Suprapubic skin (tissue), 4 donors: ENCODE results near the gene ZFHX3. TPM values are rescaled to one million over a fixed set of nuclear protein-coding genes. Genes with fewer than 3 reads are reported as not detected.

Experiments used
- DNase-seq, 2 donors: peaks; one replicate each; pipeline ENCODE4 v3.0.0-alpha.2; 2019; ENCODE audit warnings: low spot score in 2 of 2
- H3K27ac ChIP-seq: fragments of 200-600 bp; sonication (generic); one replicate; pipeline ENCODE4 v1.5.1; 2019
- H3K27me3 ChIP-seq: fragments of 200-600 bp; sonication (generic); one replicate; pipeline ENCODE4 v1.5.1; 2019
- H3K36me3 ChIP-seq: fragments of 200-600 bp; sonication (generic); one replicate; pipeline ENCODE4 v1.5.1; 2019
- H3K4me1 ChIP-seq: fragments of 200-600 bp; sonication (generic); one replicate; pipeline ENCODE4 v1.5.1; 2019
- H3K4me3 ChIP-seq: fragments of 200-600 bp; sonication (generic); one replicate; pipeline ENCODE4 v1.5.1; 2019; ENCODE audit warnings: mild to moderate bottlenecking
- H3K9me3 ChIP-seq: fragments of 200-600 bp; sonication (generic); one replicate; pipeline ENCODE4 v1.5.1; 2019
- EP300 ChIP-seq: sonication (generic); formaldehyde crosslinking; IDR thresholded peaks from one replicate; pipeline ENCODE4 v1.6.1; 2017; ENCODE audit warnings: antibody characterized with exemption
- POLR2A ChIP-seq, 2 donors: fragments of 450-650 bp; IDR thresholded peaks; one replicate each; pipeline ENCODE4 v1.6.1; 2017; ENCODE audit warnings: antibody characterized with exemption in 2 of 2, mild to moderate bottlenecking in 2 of 2, moderate library complexity in 2 of 2
- POLR2AphosphoS5 ChIP-seq, 3 donors: sonication (generic); formaldehyde crosslinking; IDR thresholded peaks; one replicate each; pipeline ENCODE4 v1.6.1; 2017; ENCODE audit warnings: antibody characterized with exemption in 3 of 3
- whole genome bisulfite sequencing: methylation state at CpG from one replicate; pipeline ENCODE4 v1.1.5; 2018; 5-methylcytosine and 5-hydroxymethylcytosine counted together
- total RNA-seq, 4 donors: library from RNA; depleted of rRNA; stranded (reverse); fragments of >200 nt; gene quantifications; one replicate each; pipeline ENCODE4 v1.1.0, GENCODE V29; 2016
- TF ChIP-seq, protein P1 (sequence below), 2 donors: fragments of 200-600 bp in 1 of 2; fragments of 450-650 bp in 1 of 2; sonication (generic) in 1 of 2; IDR thresholded peaks; one replicate each; pipeline ENCODE4 v1.5.1; 2016 to 2019; ENCODE audit warnings: antibody characterized with exemption in 2 of 2, mild to moderate bottlenecking in 1 of 2, moderate library complexity in 1 of 2

Gene ZFHX3
- total RNA-seq, 4 donors from 2014 or later: 10.4 to 16.1 (median 12.8) TPM

DNA sequence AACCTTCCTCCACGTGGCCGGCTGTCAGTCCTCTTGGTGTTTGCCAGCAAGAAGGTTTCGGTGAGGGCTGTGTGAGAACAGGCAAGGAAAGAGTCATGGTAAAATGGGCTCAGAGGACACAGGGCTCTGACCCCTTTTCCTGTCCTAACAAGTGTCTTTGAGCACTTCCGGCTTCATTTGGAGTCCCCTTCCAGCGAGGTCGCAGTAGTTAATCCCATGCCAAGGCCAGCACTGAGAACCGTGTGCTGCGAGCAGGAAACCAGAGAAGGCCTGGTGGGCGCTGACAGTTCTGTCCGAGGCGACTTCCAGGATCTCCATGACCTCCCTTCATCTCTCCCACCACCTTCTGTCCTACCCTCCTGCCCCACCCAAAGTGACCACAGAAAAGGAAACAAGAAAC lies 168.1 kb downstream of the ZFHX3 start:
- no peak for DNase-seq
- Histone ChIP-seq H3K9me3 (no peaks in the 10 kb centered on the region), H3K27ac (no peak overlapping the region), H3K4me1 (peaks cover 26% of the 10 kb centered on the region), H3K27me3 (no peaks in the 10 kb centered on the region), H3K4me3 (no peak overlapping the region), H3K36me3 (no peaks in the 10 kb centered on the region)
- TF ChIP-seq POLR2AphosphoS5 (IDR thresholded peaks at IDR 0.05) (no peak), POLR2A (IDR thresholded peaks at IDR 0.05) (no peak), EP300 (no peak)
- TF ChIP-seq, protein P1, sequence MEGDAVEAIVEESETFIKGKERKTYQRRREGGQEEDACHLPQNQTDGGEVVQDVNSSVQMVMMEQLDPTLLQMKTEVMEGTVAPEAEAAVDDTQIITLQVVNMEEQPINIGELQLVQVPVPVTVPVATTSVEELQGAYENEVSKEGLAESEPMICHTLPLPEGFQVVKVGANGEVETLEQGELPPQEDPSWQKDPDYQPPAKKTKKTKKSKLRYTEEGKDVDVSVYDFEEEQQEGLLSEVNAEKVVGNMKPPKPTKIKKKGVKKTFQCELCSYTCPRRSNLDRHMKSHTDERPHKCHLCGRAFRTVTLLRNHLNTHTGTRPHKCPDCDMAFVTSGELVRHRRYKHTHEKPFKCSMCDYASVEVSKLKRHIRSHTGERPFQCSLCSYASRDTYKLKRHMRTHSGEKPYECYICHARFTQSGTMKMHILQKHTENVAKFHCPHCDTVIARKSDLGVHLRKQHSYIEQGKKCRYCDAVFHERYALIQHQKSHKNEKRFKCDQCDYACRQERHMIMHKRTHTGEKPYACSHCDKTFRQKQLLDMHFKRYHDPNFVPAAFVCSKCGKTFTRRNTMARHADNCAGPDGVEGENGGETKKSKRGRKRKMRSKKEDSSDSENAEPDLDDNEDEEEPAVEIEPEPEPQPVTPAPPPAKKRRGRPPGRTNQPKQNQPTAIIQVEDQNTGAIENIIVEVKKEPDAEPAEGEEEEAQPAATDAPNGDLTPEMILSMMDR (IDR thresholded peaks at IDR 0.05): no peak
- WGBS: 90% methylated on average over 11 of the region's 11 CpGs

- H3K9me3 ChIP-seq: no peaks in the 10 kb centered on the region
- H3K27ac ChIP-seq: no peak overlapping the region
- DNase-seq: no peak
- TF ChIP-seq EP300 (no peak), POLR2A (IDR thresholded peaks at IDR 0.05) (no peak)
- 88% methylated on average over 16 of the region's 19 CpGs for WGBS
- no peaks in the 10 kb centered on the region for H3K36me3 ChIP-seq
- H3K4me1 ChIP-seq: peaks cover 26% of the 10 kb centered on the region
- no peaks in the 10 kb centered on the region for H3K27me3 ChIP-seq
- no peak overlapping the region for H3K4me3 ChIP-seq
Observed at GRCh38 chr16:72878301-72879269, 169.3 kb downstream of the ZFHX3 start.

GRCh38 chr16:72877374-72878028 lies 170.4 kb downstream of the ZFHX3 start:
- H3K9me3 ChIP-seq: no peaks in the 10 kb centered on the region
- DNase-seq: no peak
- no peak overlapping the region for H3K27ac ChIP-seq
- H3K27me3 ChIP-seq: no peaks in the 10 kb centered on the region
- no peak overlapping the region for H3K4me3 ChIP-seq
- H3K4me1 ChIP-seq: peaks cover 26% of the 10 kb centered on the region
- 64% methylated on average over 12 of the region's 12 CpGs for WGBS
- no peak for TF ChIP-seq EP300
- TF ChIP-seq, protein P1 (IDR thresholded peaks at IDR 0.05): no peak
- no peak for TF ChIP-seq POLR2AphosphoS5 (IDR thresholded peaks at IDR 0.05)
- TF ChIP-seq POLR2A (IDR thresholded peaks at IDR 0.05): no peak
- H3K36me3 ChIP-seq: no peaks in the 10 kb centered on the region

DNA sequence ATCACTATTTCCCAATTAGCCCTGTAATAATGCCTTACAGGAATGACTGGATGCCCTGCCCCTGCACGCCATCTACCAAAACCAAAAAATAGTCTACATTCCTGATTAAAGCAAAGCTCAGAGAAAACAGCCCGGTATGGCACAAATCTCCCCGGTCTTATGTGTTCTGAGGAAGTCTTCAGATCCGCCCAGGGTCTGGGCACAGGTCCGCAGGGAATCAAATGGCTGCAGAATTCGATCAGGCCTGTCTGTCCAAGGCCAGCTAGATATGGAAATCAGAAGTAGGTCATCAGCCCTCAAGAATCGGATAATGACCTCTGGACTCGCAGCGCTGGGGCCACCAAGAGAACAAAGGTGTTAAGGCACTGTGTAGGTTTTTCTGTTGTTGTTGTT lies 171.0 kb downstream of the ZFHX3 start:
- Histone ChIP-seq H3K9me3 (no peaks in the 10 kb centered on the region), H3K27ac (peak overlapping the region; percentile 5), H3K4me3 (no peak overlapping the region), H3K4me1 (peaks cover 26% of the 10 kb centered on the region), H3K27me3 (no peaks in the 10 kb centered on the region), H3K36me3 (no peaks in the 10 kb centered on the region)
- no peak for DNase-seq
- TF ChIP-seq EP300: no peak
- WGBS: 73% methylated on average over 9 of the region's 9 CpGs

- DNase-seq: peak in 1 of 2 donors; percentile 86
- H3K27ac ChIP-seq: peak overlapping the region; percentile 5
- no peaks in the 10 kb centered on the region for H3K27me3 ChIP-seq
Observed at GRCh38 chr16:72876221-72876620, 171.7 kb downstream of the ZFHX3 start.

More at GRCh38 chr16:72876221-72876620, 171.7 kb downstream of the ZFHX3 start:
- Histone ChIP-seq H3K4me3 (no peak overlapping the region), H3K9me3 (no peaks in the 10 kb centered on the region), H3K36me3 (no peaks in the 10 kb centered on the region), H3K4me1 (peaks cover 26% of the 10 kb centered on the region)
- no peak for TF ChIP-seq EP300
- TF ChIP-seq POLR2AphosphoS5 (IDR thresholded peaks at IDR 0.05): no peak
- TF ChIP-seq, protein P1 (IDR thresholded peaks at IDR 0.05): no peak
- no peak for TF ChIP-seq POLR2A (IDR thresholded peaks at IDR 0.05)
- 65% methylated on average over 8 of the region's 8 CpGs for whole genome bisulfite sequencing
